HG02943 (cell line): ENCODE results near the gene ATXN3.

Source experiments
- ATAC-seq: cut with Tn5 transposase; IDR thresholded peaks from one replicate; pipeline ENCODE4 v1.9.1; 2021; ENCODE audit warnings: mild to moderate bottlenecking, low read depth, moderate library complexity; ENCODE audit not compliant: unreplicated experiment

Gene ATXN3

DNA sequence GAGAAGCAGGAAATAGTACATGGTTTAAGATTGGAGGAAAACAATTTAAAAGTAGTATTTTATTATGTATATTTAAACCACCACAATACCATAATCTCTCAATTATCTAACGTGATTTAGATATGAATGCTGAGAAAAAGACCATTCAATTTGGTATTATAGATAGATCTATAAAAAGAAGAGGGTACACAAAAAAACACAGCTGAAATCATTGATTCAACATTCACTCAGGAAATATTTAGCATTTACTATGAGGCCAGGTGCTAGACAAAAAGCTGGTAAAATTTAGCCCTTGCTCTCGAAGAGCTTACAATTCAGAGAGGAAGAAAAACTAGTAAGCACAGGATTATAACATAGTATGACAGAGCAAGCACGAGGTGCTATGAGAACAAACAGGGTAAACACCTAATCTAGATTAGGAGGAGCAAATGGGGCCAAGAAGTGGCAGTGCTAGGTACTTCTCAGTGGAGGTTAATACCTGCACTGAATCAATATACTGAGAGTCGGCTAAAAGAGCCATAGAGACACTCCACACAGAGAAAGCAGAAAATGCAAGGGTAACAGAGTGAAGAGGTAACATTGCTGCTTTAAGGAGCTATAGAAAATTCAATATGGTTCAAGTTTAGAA lies 94.1 kb downstream of the ATXN3 start:
- no peak for ATAC-seq

DNA sequence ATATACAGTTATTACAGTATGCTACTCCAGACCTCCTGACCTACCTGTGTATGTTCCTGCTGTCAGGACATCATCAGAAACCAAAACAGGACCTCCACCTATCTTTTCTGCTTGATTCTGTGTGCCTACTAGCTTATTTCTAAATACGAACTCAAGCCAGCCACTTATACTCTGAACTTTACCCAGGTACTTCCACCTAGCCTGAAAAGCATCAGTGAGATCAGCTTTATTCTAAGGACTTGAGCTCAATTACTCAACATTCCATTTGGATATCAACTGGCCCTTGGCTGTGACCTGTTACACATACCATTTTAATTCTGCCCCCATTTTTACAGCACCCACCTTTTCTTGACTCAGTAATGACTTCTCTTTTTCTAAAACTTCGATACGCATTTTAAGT lies 95.7 kb downstream of the ATXN3 start:
- ATAC-seq: no peak

DNA sequence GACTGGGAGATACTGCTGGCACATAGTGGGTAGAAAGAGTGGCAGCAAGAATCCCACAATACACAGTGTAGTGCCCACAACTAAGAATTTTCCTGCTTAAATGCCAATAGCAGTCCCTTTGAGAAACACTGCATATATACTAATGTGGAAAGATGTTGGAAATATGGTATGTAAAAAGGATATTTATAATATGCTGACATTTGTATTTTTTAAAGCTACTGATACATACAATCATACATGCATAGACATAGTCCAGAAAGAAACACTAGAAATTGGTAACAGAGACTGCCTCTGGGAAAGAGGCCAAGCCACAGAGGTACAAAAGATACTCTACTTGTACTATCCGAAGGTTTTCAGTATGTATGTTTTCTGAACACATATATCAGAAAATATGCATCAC lies 96.8 kb downstream of the ATXN3 start:
- no peak for ATAC-seq
